H1 (cell line): ENCODE data around the gene CTTNBP2. TPM values are rescaled to one million over a fixed set of nuclear protein-coding genes. Genes with fewer than 3 reads are reported as not detected.

Source experiments
- KDM5A ChIP-seq: fragments of 200-600 bp; IDR thresholded peaks from 2 replicates; pipeline ENCODE4 v1.7.1; 2012; ENCODE audit warnings: mild to moderate bottlenecking, low read length, inconsistent platforms, mixed read lengths
- NANOG ChIP-seq: IDR thresholded peaks from 2 replicates; pipeline ENCODE4 v1.6.1; 2011; ENCODE audit warnings: low read length, low read depth, mild to moderate bottlenecking, inconsistent platforms; ENCODE audit not compliant: insufficient read depth, poor library complexity, severe bottlenecking
- SIRT6 ChIP-seq: IDR thresholded peaks from one replicate; pipeline ENCODE4 v1.7.1; 2012; ENCODE audit warnings: low read length, inconsistent platforms
- SP2 ChIP-seq: IDR thresholded peaks from 2 replicates; pipeline ENCODE4 v1.6.1; 2012; ENCODE audit warnings: mild to moderate bottlenecking, low read length, inconsistent platforms
- SUZ12 ChIP-seq: fragments of 200-600 bp; sonication (generic); IDR thresholded peaks from 2 replicates; pipeline ENCODE4 v1.6.1; 2012; ENCODE audit warnings: mild to moderate bottlenecking, inconsistent platforms, low read length, moderate library complexity, mixed read lengths
- ZNF274 ChIP-seq: IDR thresholded peaks from 2 replicates; pipeline ENCODE4 v1.7.0; 2012; ENCODE audit warnings: low read length, borderline replicate concordance; ENCODE audit errors: extremely low read depth
- polyA plus RNA-seq, 7 experiments: library from polyadenylated mRNA; depleted of rRNA in 3 of 7; stranded (reverse) in 5 of 7; unstranded in 2 of 7; fragments of >200 nt in 5 of 7; fragments of 200-250 nt in 2 of 7; gene quantifications; 1 replicate in 5 of 7; 2 replicates in 1 of 7; 4 replicates in 1 of 7; pipeline versions ENCODE4 v1.2.1 to v1.2.3, GENCODE V29; 2011 to 2013; ENCODE audit warnings: missing spikeins in 2 of 7, mixed read lengths in 2 of 7
- total RNA-seq: library from RNA; stranded (reverse); fragmentation: NEBNext Ultra II Directional; extraction: Animal tissue kit (Norgen Biotek cat#: 25700); gene quantifications from 2 replicates; pipeline ENCODE4 v1.2.1, GENCODE V29; 2021

CTTNBP2 gene
- total and polyA plus RNA-seq, 2 of the 8 experiments (the other 6 are each of a cell fraction or from before 2014, with no cell fraction given) = 15.3 to 35.1 TPM

DNA sequence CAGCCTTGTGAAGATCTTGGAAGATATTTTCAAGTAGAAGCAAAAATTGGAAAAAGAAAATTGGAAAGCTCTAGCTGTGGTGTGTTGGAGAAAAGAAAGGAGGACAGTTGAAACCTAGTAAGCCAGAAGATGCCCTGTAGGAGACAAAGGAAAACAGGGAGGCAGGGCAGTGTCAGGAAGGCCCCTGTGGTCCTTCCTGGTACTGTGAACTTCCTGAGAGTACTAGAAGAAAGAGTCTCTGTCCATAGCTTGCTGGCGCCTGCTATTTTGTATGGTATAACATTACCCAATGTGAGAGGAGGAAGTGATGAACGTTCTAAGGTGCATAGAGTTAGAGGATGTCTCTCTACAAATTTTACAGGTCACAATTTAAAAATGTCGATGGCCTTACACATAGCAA, 183.1 kb downstream of the CTTNBP2 start (continued):
- TF ChIP-seq SUZ12 (no peak), KDM5A (no peak), SP2 (no peak), NANOG (no peak), ZNF274 (no peak), SIRT6 (no peak)
